K562 (cell line): ENCODE results near the gene METTL2B. TPM values are rescaled to one million over a fixed set of nuclear protein-coding genes. Genes with fewer than 3 reads are reported as not detected.

Experiments used
- ARID4B ChIP-seq: sonication (generic); formaldehyde crosslinking; IDR thresholded peaks from 2 replicates; pipeline ENCODE4 v1.8.0; 2022; ENCODE audit warnings: mild to moderate bottlenecking, missing genetic modification reagents
- CBFA2T2 ChIP-seq: fragments of 450-650 bp; conservative IDR thresholded peaks from 2 replicates; pipeline ENCODE4 v1.6.1; 2017; ENCODE audit warnings: mild to moderate bottlenecking
- CCAR2 ChIP-seq: fragments of 200-400 bp; formaldehyde crosslinking; IDR thresholded peaks from 2 replicates; pipeline ENCODE4 v1.6.1; 2017; ENCODE audit warnings: mild to moderate bottlenecking, low read depth, low read length
- CUX1 ChIP-seq: fragments of 200-800 bp; sonication (Bioruptor generic); IDR thresholded peaks from 2 replicates; pipeline ENCODE4 v1.6.1; 2016; ENCODE audit warnings: missing genetic modification characterization, missing compliant biosample characterization
- GATA2 ChIP-seq: sonication (generic); formaldehyde crosslinking; IDR thresholded peaks from 2 replicates; pipeline ENCODE4 v1.4.0; 2020; ENCODE audit warnings: mild to moderate bottlenecking, missing genetic modification reagents
- MCM3 ChIP-seq: fragments of 450-650 bp; IDR thresholded peaks from 2 replicates; pipeline ENCODE4 v1.6.1; 2016
- MEF2A ChIP-seq: IDR thresholded peaks from 2 replicates; pipeline ENCODE4 v1.6.1; 2011; ENCODE audit warnings: low read depth, mild to moderate bottlenecking, low read length, moderate library complexity; ENCODE audit not compliant: control insufficient read depth
- MEIS2 ChIP-seq: fragments of 450-650 bp; IDR thresholded peaks from 2 replicates; pipeline ENCODE4 v1.6.1; 2014; ENCODE audit warnings: mild to moderate bottlenecking; ENCODE audit not compliant: partially characterized antibody
- MTA2 ChIP-seq: fragments of 450-650 bp; IDR thresholded peaks from 2 replicates; pipeline ENCODE4 v1.6.1; 2016; ENCODE audit warnings: low read depth
- NR2C2 ChIP-seq, 2 experiments: fragments of 200-800 bp in 1 of 2; sonication (Bioruptor generic) in 1 of 2; sonication (generic) in 1 of 2; formaldehyde crosslinking in 1 of 2; IDR thresholded peaks; 2 replicates each; pipeline versions ENCODE4 v1.6.1 to v1.8.0; 2016 to 2022; ENCODE audit warnings: mild to moderate bottlenecking in 1 of 2, missing compliant biosample characterization in 1 of 2, missing genetic modification characterization in 1 of 2, missing genetic modification reagents in 1 of 2
- PHF20 ChIP-seq: fragments of 450-650 bp; IDR thresholded peaks from 2 replicates; pipeline ENCODE4 v1.6.1; 2018; ENCODE audit not compliant: partially characterized antibody
- RNF2 ChIP-seq: sonication (generic); IDR thresholded peaks from 2 replicates; pipeline ENCODE4 v1.6.1; 2016
- SLC30A9 ChIP-seq: fragments of 250-450 bp; sonication (Bioruptor Pico); IDR thresholded peaks from 2 replicates; pipeline ENCODE4 v1.8.0; 2022; ENCODE audit warnings: mild to moderate bottlenecking, moderate library complexity
- SMARCE1 ChIP-seq: fragments of 450-650 bp; IDR thresholded peaks from 2 replicates; pipeline ENCODE4 v1.7.1; 2016; ENCODE audit warnings: mild to moderate bottlenecking
- ZNF165 ChIP-seq: fragments of 250-450 bp; sonication (Bioruptor Pico); IDR thresholded peaks from 2 replicates; pipeline ENCODE4 v1.4.0; 2020; ENCODE audit warnings: borderline replicate concordance
- ZNF3 ChIP-seq: fragments of 250-450 bp; sonication (Bioruptor Pico); IDR thresholded peaks from 2 replicates; pipeline ENCODE4 v1.5.0; 2021; ENCODE audit warnings: mild to moderate bottlenecking, moderate library complexity
- ZNF436 ChIP-seq: fragments of 250-450, 450-650 bp; sonication (Bioruptor Pico); formaldehyde crosslinking; IDR thresholded peaks from 2 replicates; pipeline ENCODE4 v1.7.0; 2020; ENCODE audit warnings: mild to moderate bottlenecking
- ZNF655 ChIP-seq: fragments of 250-450 bp; sonication (Bioruptor Pico); IDR thresholded peaks from 2 replicates; pipeline ENCODE4 v1.5.0; 2021
- polyA plus RNA-seq, 8 experiments: library from polyadenylated mRNA; depleted of rRNA in 4 of 8; stranded (reverse) in 5 of 8; unstranded in 3 of 8; fragments of >200 nt; fragmentation: Nextera tagmentation in 2 of 8; fragmentation: Illumina TruSeq in 1 of 8; extraction: Ambion mirVana in 2 of 8; extraction: Trizol in 1 of 8; gene quantifications; 2 replicates each; pipeline versions ENCODE4 v1.2.1 to v1.2.3, GENCODE V29; 2011 to 2014; ENCODE audit warnings: inconsistent platforms in 1 of 8, missing spikeins in 1 of 8
- total RNA-seq, 7 experiments: library from RNA; depleted of rRNA in 6 of 7; stranded (reverse); fragments of >200 nt in 6 of 7; fragmentation: Illumina TruSeq in 2 of 7; extraction: Trizol in 2 of 7; gene quantifications; 2 replicates each; pipeline versions ENCODE4 v1.2.1 to v1.2.3, GENCODE V29; 2011 to 2021; ENCODE audit warnings: low replicate concordance in 1 of 7

METTL2B gene
- total and polyA plus RNA-seq, 9 of the 15 experiments (the other 6 are each of a cell fraction or from before 2014, with no cell fraction given), result 35.9 to 95.7 (median 79.2) TPM

GRCh38 chr7:128455543-128456254 lies 20.8 kb upstream of the METTL2B start, which contains the start of gene HILPDA (continued):
- TF ChIP-seq ARID4B (CRISPR knock-in tag), result 0 out of 2 replicates have a peak, but pooled peaks have one; percentile 25
- peak; percentile 51 for TF ChIP-seq PHF20
- TF ChIP-seq MTA2, result peak; percentile 54
- TF ChIP-seq ZNF436 (CRISPR knock-in tag), result no peak
- TF ChIP-seq CCAR2, result no peak
- no peak for TF ChIP-seq MCM3
- 0 out of 2 replicates have a peak, but pooled peaks have one; percentile 69 for TF ChIP-seq SMARCE1
- peak; percentile 95 for TF ChIP-seq GATA2 (CRISPR knock-in tag)
- TF ChIP-seq CUX1 (CRISPR knock-in tag), result no peak
- TF ChIP-seq MEF2A, result no peak
- peak; percentile 50; the same call in 1 of the 2 replicates for TF ChIP-seq NR2C2 (CRISPR knock-in tag; IDR thresholded peaks at IDR 0.05)
- peak; percentile 42; the same call in 1 of the 2 replicates for TF ChIP-seq NR2C2 (tag; IDR thresholded peaks at IDR 0.05)
- no peak for TF ChIP-seq ZNF3 (CRISPR knock-in tag)
- TF ChIP-seq ZNF165 (CRISPR knock-in tag), result no peak
- TF ChIP-seq RNF2, result peak; percentile 47; the same call in 1 of the 2 replicates
- TF ChIP-seq CBFA2T2, result no peak
- no peak for TF ChIP-seq ZNF655 (CRISPR knock-in tag)
- peak; percentile 93 for TF ChIP-seq MEIS2
- no peak for TF ChIP-seq SLC30A9
